ENCODE results near the gene MON1A.
A peak's percentile ranks its signal among the peaks of the same experiment; 100 is the strongest.

The MON1A gene

DNA sequence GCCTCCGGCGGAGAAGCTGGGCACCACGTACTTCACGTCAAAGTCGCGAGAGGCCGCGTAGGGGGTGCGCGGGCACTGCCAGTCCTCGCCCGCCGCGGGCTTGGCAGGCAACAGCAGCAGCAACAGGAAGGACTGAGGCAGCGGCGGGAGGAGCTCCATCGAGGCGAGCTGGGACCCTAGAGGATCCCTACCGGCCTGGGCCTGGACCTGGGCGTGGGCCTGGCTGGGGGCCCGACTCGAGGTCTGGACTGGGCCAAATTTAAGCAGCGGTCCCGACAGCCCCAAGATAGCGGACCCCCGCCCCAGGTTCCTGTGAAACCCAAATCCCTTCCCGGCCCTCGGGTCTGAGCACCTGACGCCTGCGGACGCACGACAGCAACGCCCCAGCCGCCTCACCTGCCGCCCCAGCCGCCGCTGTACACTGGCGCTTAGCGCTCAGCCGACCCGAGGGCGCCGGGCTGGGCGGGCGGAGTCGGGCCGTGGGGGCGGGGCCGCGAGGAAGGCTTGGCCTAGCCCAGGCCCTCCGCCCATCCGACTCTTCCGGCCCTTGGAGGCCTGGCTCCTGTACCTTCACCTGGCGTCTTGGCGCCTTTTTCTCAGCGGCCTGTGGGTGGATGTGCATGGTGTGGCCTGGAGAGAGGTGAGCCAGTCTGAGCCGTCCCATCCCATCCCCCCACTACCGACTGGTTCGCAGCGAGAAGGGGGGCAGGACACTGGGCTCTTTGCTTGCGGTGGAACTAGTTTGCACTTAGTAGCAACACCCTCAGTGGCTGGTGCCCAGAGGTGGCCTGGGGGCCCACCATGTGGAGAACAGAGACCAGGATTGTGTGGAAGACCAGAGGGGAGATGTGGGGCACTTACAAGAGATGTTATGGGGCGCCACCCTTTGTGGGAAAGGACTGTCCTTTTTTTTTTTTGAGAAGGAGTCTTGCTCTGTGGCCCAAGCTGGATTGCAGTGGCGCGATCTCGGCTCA, 25.9 kb downstream of the MON1A start, which contains the start of gene MST1R:
Gene MST1R, minus strand, starts transcription at position 423 of the 974 bp plus-strand sequence. Its CDS starts 264 bp downstream, at position 159.
- TF ChIP-seq, protein P1, sequence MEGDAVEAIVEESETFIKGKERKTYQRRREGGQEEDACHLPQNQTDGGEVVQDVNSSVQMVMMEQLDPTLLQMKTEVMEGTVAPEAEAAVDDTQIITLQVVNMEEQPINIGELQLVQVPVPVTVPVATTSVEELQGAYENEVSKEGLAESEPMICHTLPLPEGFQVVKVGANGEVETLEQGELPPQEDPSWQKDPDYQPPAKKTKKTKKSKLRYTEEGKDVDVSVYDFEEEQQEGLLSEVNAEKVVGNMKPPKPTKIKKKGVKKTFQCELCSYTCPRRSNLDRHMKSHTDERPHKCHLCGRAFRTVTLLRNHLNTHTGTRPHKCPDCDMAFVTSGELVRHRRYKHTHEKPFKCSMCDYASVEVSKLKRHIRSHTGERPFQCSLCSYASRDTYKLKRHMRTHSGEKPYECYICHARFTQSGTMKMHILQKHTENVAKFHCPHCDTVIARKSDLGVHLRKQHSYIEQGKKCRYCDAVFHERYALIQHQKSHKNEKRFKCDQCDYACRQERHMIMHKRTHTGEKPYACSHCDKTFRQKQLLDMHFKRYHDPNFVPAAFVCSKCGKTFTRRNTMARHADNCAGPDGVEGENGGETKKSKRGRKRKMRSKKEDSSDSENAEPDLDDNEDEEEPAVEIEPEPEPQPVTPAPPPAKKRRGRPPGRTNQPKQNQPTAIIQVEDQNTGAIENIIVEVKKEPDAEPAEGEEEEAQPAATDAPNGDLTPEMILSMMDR (IDR thresholded peaks at IDR 0.05; ENCODE audit: low read depth, low read length, poor library complexity, severe bottlenecking): no peak
- no peak for TF ChIP-seq EZH2phosphoT487 (IDR thresholded peaks at IDR 0.05; ENCODE audit: borderline replicate concordance, low read length)
- H3K4me1 ChIP-seq (ENCODE audit: control insufficient read depth, low read length): peaks cover 55% of the 10 kb centered on the region
- H3K79me2 ChIP-seq (ENCODE audit: control insufficient read depth, low read length): peaks cover 11% of the 10 kb centered on the region
- no peaks in the 10 kb centered on the region for H3K9me2 ChIP-seq (replicated peaks; ENCODE audit: control insufficient read depth, low read length)
- H3F3A ChIP-seq (ENCODE audit: control insufficient read depth, insufficient read depth): no peaks in the 10 kb centered on the region; the same call in 1 of the 2 replicates
- peak within 1 kb of the TSS; percentile 100 for H3K4me2 ChIP-seq (ENCODE audit: low read length)
- no peaks in the 10 kb centered on the region; the same call in 1 of the 2 replicates for H3K36me3 ChIP-seq (ENCODE audit: control insufficient read depth, low read length)
- no peaks in the 10 kb centered on the region for H3K9me3 ChIP-seq (ENCODE audit: control insufficient read depth, insufficient read depth, low read length)
- H3K27ac ChIP-seq (ENCODE audit: low read depth, low read length): peak within 1 kb of the TSS; percentile 73
- H3K27me3 ChIP-seq (ENCODE audit: control insufficient read depth, low read length): no peaks in the 10 kb centered on the region
- H4K20me1 ChIP-seq (ENCODE audit: control insufficient read depth, insufficient read depth, low read depth, low read length): no peaks in the 10 kb centered on the region
- peak within 1 kb of the TSS; percentile 87 for H3K4me3 ChIP-seq (ENCODE audit: low read length)

DNA sequence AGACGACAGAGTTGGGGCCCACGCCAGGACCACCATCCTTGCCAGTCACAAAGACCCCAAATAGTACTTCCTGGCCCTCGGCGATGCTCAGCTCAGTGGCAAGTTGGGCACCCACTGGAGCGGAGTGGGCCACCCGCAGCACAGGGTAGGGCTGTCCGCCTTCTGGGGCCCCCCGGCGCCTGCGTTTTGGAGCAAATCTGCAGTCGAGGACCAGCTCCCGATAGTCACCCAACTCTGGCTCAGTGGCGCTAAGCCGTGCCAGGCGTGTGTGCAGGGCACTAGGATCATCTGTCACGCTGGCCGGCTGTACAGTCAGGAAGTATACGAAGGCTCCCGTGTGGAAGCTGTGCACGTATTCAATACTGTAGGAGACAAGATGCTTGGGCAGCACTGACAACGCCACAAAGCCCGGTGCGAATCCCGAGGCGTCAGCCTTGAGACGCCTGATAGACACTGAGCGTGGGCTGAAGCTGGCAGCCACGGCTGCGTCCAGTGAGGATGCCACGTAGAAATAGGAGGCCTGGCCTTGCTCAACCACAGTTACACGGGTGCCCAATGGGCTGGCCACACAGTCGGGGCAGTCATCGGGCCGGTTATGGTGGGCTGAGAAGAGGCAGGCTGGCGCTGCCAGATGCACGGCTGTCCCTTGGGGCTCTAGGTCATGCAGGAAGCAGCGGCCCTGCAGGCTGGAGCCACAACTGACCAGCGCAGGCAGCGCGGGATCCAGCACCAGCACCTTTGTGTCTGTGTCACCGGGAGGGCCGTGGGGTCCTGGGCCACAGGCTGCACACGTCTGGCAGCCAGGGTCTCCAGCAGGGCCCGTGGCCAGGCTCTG, 26.9 kb downstream of the MON1A start:
- peaks cover 11% of the 10 kb centered on the region for H3K79me2 ChIP-seq (ENCODE audit: control insufficient read depth, low read length)
- TF ChIP-seq, protein P1 (IDR thresholded peaks at IDR 0.05; ENCODE audit: low read depth, low read length, poor library complexity, severe bottlenecking): no peak
- no peak for TF ChIP-seq EZH2phosphoT487 (IDR thresholded peaks at IDR 0.05; ENCODE audit: borderline replicate concordance, low read length)
- H3K9me3 ChIP-seq (ENCODE audit: control insufficient read depth, insufficient read depth, low read length): no peaks in the 10 kb centered on the region
- H3K27ac ChIP-seq (ENCODE audit: low read depth, low read length): no peak overlapping the region
- H3K36me3 ChIP-seq (ENCODE audit: control insufficient read depth, low read length): no peaks in the 10 kb centered on the region
- no peak overlapping the region for H3K4me2 ChIP-seq (ENCODE audit: low read length)
- no peaks in the 10 kb centered on the region for H3K9me2 ChIP-seq (replicated peaks; ENCODE audit: control insufficient read depth, low read length)
- H4K20me1 ChIP-seq (ENCODE audit: control insufficient read depth, insufficient read depth, low read depth, low read length): no peaks in the 10 kb centered on the region
- no peaks in the 10 kb centered on the region; the same call in 1 of the 2 replicates for H3F3A ChIP-seq (ENCODE audit: control insufficient read depth, insufficient read depth)
- H3K4me3 ChIP-seq (ENCODE audit: low read length): no peak overlapping the region
- H3K27me3 ChIP-seq (ENCODE audit: control insufficient read depth, low read length): no peaks in the 10 kb centered on the region
- H3K4me1 ChIP-seq (ENCODE audit: control insufficient read depth, low read length): peaks cover 55% of the 10 kb centered on the region

DNA sequence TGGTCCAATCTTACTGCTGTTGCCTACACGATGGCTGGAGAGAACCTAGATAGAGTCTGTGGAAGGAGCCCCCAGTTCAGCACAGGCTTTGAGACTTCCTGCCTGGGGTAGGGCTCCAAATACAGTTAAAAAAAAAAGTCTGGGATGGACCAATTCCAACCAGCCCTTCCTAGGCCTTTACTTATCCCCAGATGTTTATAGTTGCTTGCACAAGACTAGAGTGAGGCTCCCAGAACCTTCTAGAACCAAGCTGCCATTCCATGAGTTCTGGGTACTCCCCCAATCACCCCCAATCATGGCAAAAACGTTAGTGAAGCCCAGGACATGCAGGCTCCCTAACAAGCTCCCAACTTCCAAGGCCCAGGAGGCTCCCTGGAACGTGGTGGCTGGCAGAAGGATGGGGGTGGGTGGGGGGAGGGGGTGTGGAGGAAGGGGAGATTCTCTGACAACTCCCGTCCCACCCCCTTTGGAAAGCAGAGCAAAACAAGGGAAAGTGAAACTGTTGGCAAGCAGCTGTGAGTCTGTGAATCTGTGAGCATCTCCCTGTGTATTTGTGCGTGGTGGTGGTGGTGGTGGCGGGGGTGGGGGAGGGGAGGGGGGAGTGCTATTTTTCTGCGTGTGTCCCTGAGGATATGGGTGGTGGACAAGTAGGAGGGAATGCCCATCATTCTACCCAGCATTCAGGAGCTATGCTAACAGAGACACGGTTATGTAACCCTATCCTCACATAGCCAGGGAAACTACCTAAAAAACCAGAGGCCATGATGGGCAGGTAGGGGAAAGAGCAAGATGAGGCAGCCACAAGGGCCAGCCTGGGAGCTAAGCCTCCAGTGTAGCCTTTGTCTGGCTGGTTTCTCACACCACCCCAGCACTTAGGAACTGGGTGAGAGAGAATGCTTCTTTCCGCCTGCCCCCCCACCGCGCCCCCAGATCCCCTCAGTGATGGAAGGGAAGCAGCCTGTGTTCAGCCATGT, 28.0 kb downstream of the MON1A start:
- H3K4me1 ChIP-seq (ENCODE audit: control insufficient read depth, low read length): peaks cover 52% of the 10 kb centered on the region
- H3K4me2 ChIP-seq (ENCODE audit: low read length): no peak overlapping the region
- no peak overlapping the region for H3K4me3 ChIP-seq (ENCODE audit: low read length)
- no peaks in the 10 kb centered on the region for H3K36me3 ChIP-seq (ENCODE audit: control insufficient read depth, low read length)
- H3K27ac ChIP-seq (ENCODE audit: low read depth, low read length): no peak overlapping the region
- peaks cover 11% of the 10 kb centered on the region for H3K79me2 ChIP-seq (ENCODE audit: control insufficient read depth, low read length)
- no peaks in the 10 kb centered on the region for H3K9me3 ChIP-seq (ENCODE audit: control insufficient read depth, insufficient read depth, low read length)
- no peak for TF ChIP-seq EZH2phosphoT487 (IDR thresholded peaks at IDR 0.05; ENCODE audit: borderline replicate concordance, low read length)
- H3K27me3 ChIP-seq (ENCODE audit: control insufficient read depth, low read length): no peaks in the 10 kb centered on the region
- no peaks in the 10 kb centered on the region for H3K9me2 ChIP-seq (replicated peaks; ENCODE audit: control insufficient read depth, low read length)
- no peaks in the 10 kb centered on the region for H4K20me1 ChIP-seq (ENCODE audit: control insufficient read depth, insufficient read depth, low read depth, low read length)
- no peaks in the 10 kb centered on the region; the same call in 1 of the 2 replicates for H3F3A ChIP-seq (ENCODE audit: control insufficient read depth, insufficient read depth)
